Measurements from ENCODE around the gene COPE.

Gene COPE

DNA sequence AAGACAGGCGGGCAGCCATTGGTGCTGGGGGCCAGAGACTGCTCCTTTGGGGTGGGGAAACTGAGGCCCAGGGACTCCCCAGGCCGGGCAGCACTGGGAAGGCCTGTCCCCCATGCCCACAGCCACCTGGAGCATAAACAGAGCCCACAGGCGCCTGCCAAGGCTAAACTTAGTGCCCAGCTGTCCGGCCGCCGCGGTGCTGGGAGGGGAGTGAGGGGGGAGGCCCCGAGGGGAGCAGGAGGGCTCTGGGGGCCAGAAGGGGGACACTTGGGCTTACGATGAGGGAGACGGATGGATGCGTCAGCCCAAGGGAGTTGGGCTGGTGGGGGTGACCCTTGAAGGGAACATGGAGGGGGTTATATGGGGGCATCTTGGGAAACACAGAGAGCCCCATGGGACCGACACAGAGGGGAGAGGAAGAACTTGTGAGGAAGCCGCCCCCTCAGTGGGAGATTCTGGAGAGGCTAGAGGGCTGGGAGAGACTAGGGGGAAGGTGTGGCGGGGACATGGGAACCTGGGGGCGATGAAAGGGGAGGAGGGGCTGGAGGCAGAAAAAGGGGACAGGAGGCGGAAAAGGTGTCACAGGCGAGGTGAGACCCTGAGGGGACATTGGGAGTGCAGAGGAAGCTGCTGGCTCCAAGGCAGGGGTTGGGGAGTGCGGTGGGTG lies 25.5 kb downstream of the COPE start:
- no peak for DNase-seq

GRCh38 chr19:18889949-18890745 lies 29.0 kb downstream of the COPE start:
- no peak for DNase-seq

DNA sequence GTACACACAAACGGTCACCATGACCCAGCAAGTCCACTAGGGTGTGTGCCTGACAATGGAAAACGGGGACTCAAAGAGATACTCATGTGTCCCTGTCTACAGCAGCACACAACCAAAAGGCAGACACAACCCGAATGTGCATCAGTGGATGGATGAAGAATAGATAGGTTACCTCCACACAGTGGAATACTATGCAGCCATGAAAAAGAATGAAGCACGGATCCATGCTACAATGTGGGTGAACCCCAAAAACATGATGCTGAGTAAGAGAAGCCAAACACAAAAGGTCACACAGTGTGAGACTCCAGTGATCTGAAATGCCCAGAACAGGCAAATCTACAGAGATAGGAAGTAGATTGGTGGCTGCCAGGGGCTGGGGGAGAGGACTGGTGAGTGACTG lies 32.2 kb downstream of the COPE start:
- no peak for DNase-seq

- no peak for DNase-seq
Observed at GRCh38 chr19:18883526-18884304, 35.5 kb downstream of the COPE start.

GRCh38 chr19:18881491-18881890 lies 37.7 kb downstream of the COPE start:
- DNase-seq = no peak

DNA sequence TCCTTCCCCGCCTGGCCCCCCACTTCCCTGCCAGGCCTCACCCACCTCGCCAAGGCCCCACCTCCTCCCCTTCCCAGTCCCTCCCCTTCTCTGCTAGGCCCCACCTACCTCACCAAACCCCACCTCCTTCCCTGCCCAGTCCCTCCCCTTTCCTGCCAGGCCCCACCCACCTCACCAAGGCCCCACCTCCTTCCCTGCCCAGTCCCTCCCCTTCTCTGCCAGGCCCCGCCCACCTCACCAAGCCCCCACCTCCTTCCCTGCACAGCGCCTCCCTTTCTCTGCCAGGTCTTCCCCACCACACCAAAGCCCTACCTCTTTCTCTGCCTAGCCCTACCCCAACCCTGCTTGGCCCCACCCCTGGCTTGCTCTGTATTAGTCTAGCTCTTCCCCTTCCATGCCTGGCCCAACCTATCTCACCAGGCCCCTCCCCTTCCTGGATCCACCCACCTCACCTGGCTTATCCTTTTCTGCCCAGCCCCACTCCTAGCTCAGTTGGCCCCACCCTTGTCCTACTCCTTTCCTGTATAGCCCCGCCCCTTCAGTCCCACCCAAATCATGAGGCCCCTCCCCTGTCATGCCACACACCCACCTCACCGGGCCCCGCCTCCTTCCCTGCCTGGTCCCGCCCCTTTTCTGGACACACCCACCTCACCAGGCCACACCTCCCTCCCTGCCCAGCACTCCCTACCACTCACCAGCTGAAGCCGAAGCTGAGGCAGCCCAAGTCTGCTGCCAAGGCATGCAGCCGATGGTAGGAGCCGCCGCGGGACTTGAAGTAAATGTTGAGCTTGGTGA lies 39.4 kb downstream of the COPE start:
- DNase-seq = peak; percentile 5

GRCh38 chr19:18878858-18879578 lies 40.2 kb downstream of the COPE start:
- no peak for DNase-seq

GRCh38 chr19:18878058-18878797 lies 41.0 kb downstream of the COPE start:
- DNase-seq = no peak

- no peak for DNase-seq
Observed at GRCh38 chr19:18876865-18877264, 42.3 kb downstream of the COPE start.

DNA sequence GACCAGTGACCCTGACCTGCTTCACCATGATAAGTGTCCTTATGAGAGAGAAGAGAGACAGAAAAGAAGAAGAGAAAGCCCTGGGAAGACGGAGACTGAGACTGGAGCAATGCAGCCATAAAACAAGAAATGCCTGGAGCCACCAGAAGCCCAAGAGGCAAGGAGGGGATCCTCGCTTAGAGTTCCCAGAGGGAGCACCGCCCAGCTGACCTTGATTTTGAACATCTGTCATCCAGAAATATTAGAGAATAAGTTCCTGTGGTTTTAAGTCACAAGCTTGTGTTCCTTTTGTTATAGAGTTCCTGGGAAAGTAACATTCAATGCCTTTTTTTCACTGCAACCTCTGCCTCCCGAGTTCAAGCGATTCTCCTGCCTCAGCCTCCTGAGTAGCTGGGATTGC lies 43.5 kb downstream of the COPE start:
- DNase-seq = no peak

GRCh38 chr19:18871543-18871942 lies 47.6 kb downstream of the COPE start:
- DNase-seq = no peak

GRCh38 chr19:18870531-18871172 lies 48.5 kb downstream of the COPE start:
- no peak for DNase-seq

DNA sequence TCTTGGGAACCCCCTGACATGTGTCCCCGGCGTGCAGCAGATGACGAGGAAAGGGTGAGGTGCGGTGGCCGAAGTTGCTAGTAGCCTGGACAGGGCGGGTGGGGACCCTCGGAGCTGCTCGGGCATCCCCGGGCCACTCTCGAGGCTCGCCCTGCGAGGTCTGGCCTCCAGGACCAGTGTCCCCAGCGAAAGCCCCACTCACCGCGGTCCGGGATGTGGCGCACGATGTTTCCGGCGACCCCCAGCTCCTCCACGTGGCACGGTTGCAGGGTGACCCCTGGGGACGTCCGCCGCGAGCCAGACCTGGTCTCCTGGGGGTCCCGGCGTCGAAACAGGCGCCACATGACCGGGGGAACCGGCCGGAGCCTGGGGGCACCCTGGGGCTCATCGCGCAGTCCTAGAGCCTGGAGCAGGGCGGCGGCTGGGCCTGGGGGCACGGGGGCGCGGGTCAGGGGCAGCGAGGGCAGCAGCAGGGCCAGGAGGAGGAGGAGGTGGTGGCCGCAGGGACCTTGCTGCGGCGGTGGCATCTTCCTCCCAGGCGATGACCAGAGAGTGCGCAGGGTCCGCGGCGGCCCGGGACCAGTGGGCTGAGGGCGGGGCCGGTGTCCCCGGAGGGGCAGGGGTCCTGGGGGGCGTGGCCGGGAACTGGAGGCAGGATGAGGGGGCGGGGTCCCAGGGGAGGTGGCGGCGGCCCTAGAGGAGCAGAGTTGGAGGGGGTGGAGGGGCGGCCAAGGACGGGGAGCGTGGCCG lies 49.2 kb downstream of the COPE start:
- DNase-seq = no peak

- no peak for DNase-seq
Observed at GRCh38 chr19:18869023-18869618, 50.1 kb downstream of the COPE start.

GRCh38 chr19:18868380-18869022 lies 50.7 kb downstream of the COPE start:
- no peak for DNase-seq

- DNase-seq = no peak
Observed at GRCh38 chr19:18867751-18868150, 51.4 kb downstream of the COPE start.

- no peak for DNase-seq
Observed at GRCh38 chr19:18867199-18867598, 52.0 kb downstream of the COPE start.

GRCh38 chr19:18866800-18867123 lies 52.4 kb downstream of the COPE start:
- no peak for DNase-seq

Data from NCI-H1092 treated with DMSO at 0.1 percent for 48 hours (cell line).